Activated CD4-positive, alpha-beta T cell treated with anti-CD3 and anti-CD28 coated beads, Interleukin-2, amount 10 ng/mL, durations not matched to agents 24 days and 14 days (primary cell): ENCODE results near the gene FAM161B. TPM values are rescaled to one million over a fixed set of nuclear protein-coding genes. Genes with fewer than 3 reads are reported as not detected.
"Not testable (repeated sequence)": the region's sequence is repeated elsewhere in the genome, so short reads cannot be mapped to it uniquely, and the experiment has no call there.

Experiments
- DNase-seq: peaks from one replicate; pipeline ENCODE4 v3.0.0; 2022
- H3K27ac Mint-ChIP-seq: one replicate; pipeline ENCODE4 v1.8.0; 2022; ENCODE audit warnings: mild to moderate bottlenecking, mixed read lengths
- H3K27me3 Mint-ChIP-seq: one replicate; pipeline ENCODE4 v1.8.0; 2022; ENCODE audit warnings: mixed read lengths
- H3K36me3 Mint-ChIP-seq: one replicate; pipeline ENCODE4 v1.8.0; 2022; ENCODE audit warnings: low read depth, mild to moderate bottlenecking, mixed read lengths
- H3K4me1 Mint-ChIP-seq: one replicate; pipeline ENCODE4 v1.8.0; 2021; ENCODE audit warnings: mixed read lengths
- H3K4me3 Mint-ChIP-seq: one replicate; pipeline ENCODE4 v1.8.0; 2022; ENCODE audit warnings: mild to moderate bottlenecking, moderate library complexity, mixed read lengths
- H3K9me3 Mint-ChIP-seq: one replicate; pipeline ENCODE4 v1.8.0; 2021; ENCODE audit warnings: mixed read lengths
- intact Hi-C: fragments of 100-400 bp; cut with micrococcal nuclease; formaldehyde crosslinking; loops from one replicate; pipeline ENCODE4 v1.15.1; 2023
- total RNA-seq: library from RNA; stranded (reverse); gene quantifications from 2 replicates; pipeline ENCODE4 v1.2.3, GENCODE V29; 2022

The FAM161B gene
- total RNA-seq, 1 donor from 2014 or later: 0.75 TPM

GRCh38 chr14:73968885-73969284 is 19.0 kb upstream of the FAM161B start:
- H3K4me3 Mint-ChIP-seq: no peak overlapping the region
- H3K27ac Mint-ChIP-seq: no peak overlapping the region
- DNase-seq: no peak
- no peaks in the 10 kb centered on the region for H3K27me3 Mint-ChIP-seq
- no peaks in the 10 kb centered on the region for H3K4me1 Mint-ChIP-seq
- H3K36me3 Mint-ChIP-seq: peaks cover 19% of the 10 kb centered on the region
- H3K9me3 Mint-ChIP-seq: no peaks in the 10 kb centered on the region
- intact Hi-C loops: no loop called here

DNA sequence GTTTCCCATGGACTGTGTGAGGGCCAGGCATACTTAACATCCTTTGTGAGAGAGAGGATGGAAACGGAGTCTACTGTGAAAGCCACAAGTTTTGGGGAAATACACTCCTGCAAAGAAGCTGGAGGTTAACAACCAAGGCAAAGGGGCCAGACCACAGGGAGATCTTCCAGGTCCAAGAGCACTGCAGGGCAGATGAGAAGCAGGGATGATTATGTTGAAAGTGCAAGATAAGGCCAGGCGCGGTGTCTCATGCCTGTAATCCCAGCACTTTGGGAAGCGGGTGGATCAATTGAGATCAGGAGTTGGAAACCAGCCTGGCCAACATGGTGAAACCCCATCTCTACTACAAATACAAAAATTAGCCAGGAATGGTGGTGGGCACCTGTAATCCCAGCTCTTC is 15.3 kb upstream of the FAM161B start:
- intact Hi-C loops: no loop called here
- peaks cover 38% of the 10 kb centered on the region for H3K36me3 Mint-ChIP-seq
- no peak overlapping the region for H3K4me3 Mint-ChIP-seq
- no peak overlapping the region for H3K27ac Mint-ChIP-seq
- DNase-seq: no peak
- no peaks in the 10 kb centered on the region for H3K27me3 Mint-ChIP-seq
- H3K9me3 Mint-ChIP-seq: no peaks in the 10 kb centered on the region
- H3K4me1 Mint-ChIP-seq: no peaks in the 10 kb centered on the region

- intact Hi-C loops: no loop called here
- Mint-ChIP-seq H3K9me3 (no peaks in the 10 kb centered on the region), H3K4me3 (no peak overlapping the region), H3K36me3 (peaks cover 37% of the 10 kb centered on the region), H3K27me3 (no peaks in the 10 kb centered on the region), H3K4me1 (no peaks in the 10 kb centered on the region), H3K27ac (no peak overlapping the region)
- no peak for DNase-seq
These were observed 11.3 kb upstream of the FAM161B start for GRCh38 chr14:73961192-73961591.

- no peaks in the 10 kb centered on the region for H3K27me3 Mint-ChIP-seq
- H3K4me3 Mint-ChIP-seq: no peak overlapping the region
- no peak overlapping the region for H3K27ac Mint-ChIP-seq
- no peaks in the 10 kb centered on the region for H3K4me1 Mint-ChIP-seq
- intact Hi-C loops: no loop called here
- H3K36me3 Mint-ChIP-seq: peaks cover 37% of the 10 kb centered on the region
- no peak for DNase-seq
- H3K9me3 Mint-ChIP-seq: no peaks in the 10 kb centered on the region
These were observed 8.7 kb upstream of the FAM161B start for GRCh38 chr14:73958591-73958990.

GRCh38 chr14:73955674-73956073 is 5.8 kb upstream of the FAM161B start:
- Mint-ChIP-seq H3K27me3 (no peaks in the 10 kb centered on the region), H3K9me3 (no peaks in the 10 kb centered on the region), H3K36me3 (peaks cover 27% of the 10 kb centered on the region), H3K4me1 (peaks cover 7% of the 10 kb centered on the region), H3K27ac (no peak overlapping the region), H3K4me3 (no peak overlapping the region)
- no peak for DNase-seq
- intact Hi-C loops: no loop called here

GRCh38 chr14:73953731-73954130 is 3.8 kb upstream of the FAM161B start:
- intact Hi-C loops: loop anchor here (5.0 kb wide), 1 partner anchor 211 kb away; no protein-coding TSS in a partner anchor
- no peak overlapping the region for H3K4me3 Mint-ChIP-seq
- peaks cover 9% of the 10 kb centered on the region for H3K4me1 Mint-ChIP-seq
- no peak overlapping the region for H3K27ac Mint-ChIP-seq
- DNase-seq: no peak
- no peaks in the 10 kb centered on the region for H3K27me3 Mint-ChIP-seq
- H3K9me3 Mint-ChIP-seq: no peaks in the 10 kb centered on the region
- H3K36me3 Mint-ChIP-seq: peaks cover 16% of the 10 kb centered on the region

DNA sequence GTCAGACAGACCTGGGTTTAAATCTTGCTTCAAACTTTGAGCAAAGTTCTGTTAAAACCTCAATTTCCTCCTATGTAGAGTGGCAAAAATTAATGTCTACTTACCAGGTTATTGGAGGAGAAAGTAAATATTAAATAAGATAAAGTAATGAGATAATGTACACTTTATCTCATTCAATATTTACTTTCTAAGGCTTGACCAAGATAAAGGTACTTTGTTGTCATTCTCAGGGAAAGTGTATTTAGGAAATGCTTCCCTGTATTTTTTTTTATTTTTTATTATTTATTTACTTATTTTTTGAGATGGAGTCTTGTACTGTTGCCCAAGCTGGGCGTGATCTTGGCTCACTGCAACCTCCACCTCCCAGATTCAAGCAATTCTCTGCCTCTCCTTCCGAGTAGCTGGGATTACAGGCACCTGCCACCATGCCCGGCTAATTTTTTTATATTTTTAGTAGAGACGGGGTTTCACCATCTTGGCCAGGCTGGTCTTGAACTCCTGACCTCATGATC is 4.7 kb downstream of the FAM161B start:
- Mint-ChIP-seq H3K27me3 (no peaks in the 10 kb centered on the region), H3K4me3 (no peak overlapping the region), H3K36me3 (no peaks in the 10 kb centered on the region), H3K9me3 (no peaks in the 10 kb centered on the region), H3K27ac (no peak overlapping the region), H3K4me1 (peaks cover 4% of the 10 kb centered on the region)
- DNase-seq: no peak
- intact Hi-C loops: no loop called here

DNA sequence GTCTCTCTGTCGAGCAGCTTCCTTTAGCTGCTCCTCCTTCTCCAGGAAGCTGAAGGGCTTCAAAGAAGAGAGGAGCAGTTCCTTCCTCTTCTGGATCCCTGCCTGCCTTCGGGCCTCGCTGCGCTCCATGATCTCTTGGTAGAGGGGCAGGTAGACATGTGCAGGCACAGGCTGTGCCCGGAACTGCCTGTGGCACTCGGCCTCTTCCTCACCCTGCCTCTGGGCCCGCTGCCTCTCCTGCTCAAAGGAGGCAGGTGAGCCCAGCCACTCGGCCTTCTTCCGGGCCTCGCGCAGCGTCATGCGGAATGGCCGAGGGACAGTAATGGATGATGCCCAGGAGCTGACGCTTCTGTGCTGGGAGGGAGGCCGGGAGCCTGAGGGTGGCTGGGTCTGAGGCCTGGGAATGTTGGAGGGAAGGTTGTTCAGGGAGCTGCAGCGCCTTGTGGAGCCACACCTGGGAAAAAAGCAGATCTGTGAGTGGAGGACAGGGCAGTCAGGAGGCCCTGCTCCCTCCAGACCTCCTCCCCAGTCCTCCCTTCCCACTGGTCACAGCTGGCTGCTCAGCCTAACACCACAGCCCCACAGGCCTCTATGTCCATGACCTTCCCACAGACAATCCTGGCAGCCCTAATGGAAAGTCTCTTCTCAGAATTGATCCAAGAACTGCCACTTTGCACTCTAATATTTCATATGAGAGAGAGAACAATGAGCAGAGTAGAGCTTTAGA is 5.3 kb downstream of the FAM161B start:
- DNase-seq: no peak
- H3K36me3 Mint-ChIP-seq: no peaks in the 10 kb centered on the region
- no peak overlapping the region for H3K27ac Mint-ChIP-seq
- no peaks in the 10 kb centered on the region for H3K27me3 Mint-ChIP-seq
- H3K4me1 Mint-ChIP-seq: peaks cover 2% of the 10 kb centered on the region
- no peaks in the 10 kb centered on the region for H3K9me3 Mint-ChIP-seq
- intact Hi-C loops: no loop called here
- no peak overlapping the region for H3K4me3 Mint-ChIP-seq

DNA sequence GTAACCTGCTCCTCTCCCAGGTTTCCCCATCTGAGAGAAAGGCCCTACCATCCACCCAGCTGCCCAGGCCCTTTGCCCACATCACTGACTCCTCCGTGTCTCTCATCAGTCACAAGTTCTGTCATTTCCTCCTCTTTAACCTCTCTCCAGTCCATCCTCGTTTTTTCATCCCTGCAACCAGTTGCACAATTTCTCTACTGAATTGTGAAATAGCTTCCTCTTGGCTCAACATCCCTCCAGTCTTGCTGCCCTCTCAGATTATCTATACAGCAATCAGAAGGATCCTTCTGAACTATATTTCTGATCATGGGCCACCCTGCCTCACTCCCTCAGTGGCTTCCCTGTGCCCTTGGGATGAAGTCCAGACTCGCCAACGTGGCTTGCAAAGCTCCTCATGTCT is 6.8 kb downstream of the FAM161B start:
- H3K9me3 Mint-ChIP-seq: no peaks in the 10 kb centered on the region
- no peaks in the 10 kb centered on the region for H3K36me3 Mint-ChIP-seq
- no peak for DNase-seq
- intact Hi-C loops: no loop called here
- no peak overlapping the region for H3K27ac Mint-ChIP-seq
- H3K27me3 Mint-ChIP-seq: no peaks in the 10 kb centered on the region
- H3K4me3 Mint-ChIP-seq: no peak overlapping the region
- peaks cover 2% of the 10 kb centered on the region for H3K4me1 Mint-ChIP-seq

DNA sequence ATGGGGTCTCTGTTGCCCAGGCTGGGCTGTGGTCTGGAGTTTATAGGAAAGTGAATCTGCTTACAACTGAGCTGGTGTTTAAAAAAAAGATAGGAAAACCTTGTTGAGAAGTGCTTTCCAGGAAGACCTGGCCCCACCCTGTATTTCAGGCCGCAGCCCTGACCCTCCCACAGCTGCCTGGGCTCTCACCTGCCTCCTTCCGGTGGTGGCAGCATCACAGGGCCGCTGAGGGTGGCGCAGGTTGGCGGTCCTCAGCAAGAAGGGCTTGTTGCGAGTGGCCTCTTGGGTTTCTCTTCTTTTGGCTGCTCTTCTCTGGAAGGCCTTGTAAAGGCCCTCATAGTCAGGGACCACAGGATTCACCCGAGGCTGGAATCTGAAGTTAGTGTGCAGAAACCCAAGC is 7.7 kb downstream of the FAM161B start:
- intact Hi-C loops: no loop called here
- peaks cover 2% of the 10 kb centered on the region for H3K4me1 Mint-ChIP-seq
- no peaks in the 10 kb centered on the region for H3K36me3 Mint-ChIP-seq
- no peaks in the 10 kb centered on the region for H3K9me3 Mint-ChIP-seq
- H3K4me3 Mint-ChIP-seq: no peak overlapping the region
- H3K27me3 Mint-ChIP-seq: no peaks in the 10 kb centered on the region
- H3K27ac Mint-ChIP-seq: no peak overlapping the region
- DNase-seq: no peak

DNA sequence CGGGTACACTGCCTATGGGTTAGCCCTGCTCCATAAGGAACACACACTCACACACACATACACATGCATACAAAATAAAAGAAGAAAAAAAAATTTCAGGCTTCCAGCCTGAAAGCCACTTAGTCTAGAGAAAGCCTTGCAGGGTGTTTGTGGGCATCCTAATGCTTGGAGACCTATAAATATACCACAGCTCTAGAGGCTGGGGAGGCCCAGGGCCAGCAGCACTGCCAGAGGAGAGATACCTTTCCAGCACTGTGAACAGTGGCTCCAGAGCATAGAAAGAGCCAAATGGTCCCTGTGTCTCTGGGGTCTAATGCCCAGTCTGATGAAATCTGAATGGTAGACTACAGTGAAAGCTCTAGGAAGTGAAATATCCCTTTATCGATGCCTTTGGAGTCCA is 12.9 kb downstream of the FAM161B start:
- DNase-seq: no peak

GRCh38 chr14:73936548-73936947 is 13.3 kb downstream of the FAM161B start:
- Mint-ChIP-seq H3K36me3 (peaks cover 25% of the 10 kb centered on the region), H3K9me3 (no peaks in the 10 kb centered on the region), H3K4me3 (no peak overlapping the region), H3K27ac (no peak overlapping the region), H3K4me1 (no peaks in the 10 kb centered on the region), H3K27me3 (no peaks in the 10 kb centered on the region)
- DNase-seq: no peak
- intact Hi-C loops: no loop called here

More for the DNA sequence above, 12.9 kb downstream of the FAM161B start:
- no peak overlapping the region for H3K4me3 Mint-ChIP-seq
- intact Hi-C loops: no loop called here
- peaks cover 21% of the 10 kb centered on the region for H3K36me3 Mint-ChIP-seq
- H3K27me3 Mint-ChIP-seq: no peaks in the 10 kb centered on the region
- H3K4me1 Mint-ChIP-seq: no peaks in the 10 kb centered on the region
- no peak overlapping the region for H3K27ac Mint-ChIP-seq
- H3K9me3 Mint-ChIP-seq: no peaks in the 10 kb centered on the region

DNA sequence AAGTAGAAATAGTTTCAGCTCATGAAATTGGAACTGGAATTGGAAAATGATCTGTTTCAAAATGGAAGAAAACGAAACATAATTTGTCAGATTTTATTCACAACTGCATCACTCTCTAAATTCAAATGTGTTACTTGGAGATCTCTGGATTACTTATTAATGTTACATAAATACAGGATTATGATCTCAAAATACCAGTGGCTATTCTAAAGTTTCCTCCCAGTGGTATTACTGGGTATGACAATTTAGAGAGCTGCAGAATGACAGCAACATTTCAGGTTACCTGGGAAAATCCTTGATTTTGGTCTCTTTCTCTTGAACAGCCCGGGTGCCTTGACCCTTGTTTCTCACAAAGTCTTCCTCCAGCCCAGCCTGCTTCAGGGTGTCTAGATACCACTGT is 14.2 kb downstream of the FAM161B start:
- intact Hi-C loops: no loop called here
- Mint-ChIP-seq H3K4me1 (no peaks in the 10 kb centered on the region), H3K27ac (no peak overlapping the region), H3K4me3 (no peak overlapping the region), H3K36me3 (peaks cover 30% of the 10 kb centered on the region), H3K9me3 (no peaks in the 10 kb centered on the region), H3K27me3 (no peaks in the 10 kb centered on the region)
- no peak for DNase-seq

DNA sequence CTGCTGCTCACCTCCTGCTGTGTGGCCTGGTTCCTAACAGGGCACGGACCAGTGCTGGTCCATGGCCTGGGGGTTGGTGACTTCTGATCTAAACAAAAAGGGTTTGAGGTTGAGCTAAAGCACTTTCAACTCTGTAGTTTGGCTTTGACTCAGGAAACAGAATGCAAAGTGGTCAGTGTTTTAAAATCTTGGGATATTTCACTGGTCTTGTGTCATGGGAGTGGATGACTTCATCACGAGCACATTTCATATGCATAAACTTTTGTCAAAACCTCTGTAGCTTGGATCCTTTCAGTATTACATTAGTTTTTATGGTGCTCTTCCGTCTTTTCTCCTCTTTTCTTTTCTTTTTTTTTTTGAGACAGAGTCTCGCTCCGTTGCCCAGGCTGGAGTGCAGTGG is 25.6 kb downstream of the FAM161B start:
- no peak overlapping the region for H3K4me3 Mint-ChIP-seq
- H3K27me3 Mint-ChIP-seq: no peaks in the 10 kb centered on the region
- H3K9me3 Mint-ChIP-seq: no peaks in the 10 kb centered on the region
- peaks cover 70% of the 10 kb centered on the region for H3K36me3 Mint-ChIP-seq
- intact Hi-C loops: no loop called here
- no peaks in the 10 kb centered on the region for H3K4me1 Mint-ChIP-seq
- peak overlapping the region; percentile 24 for H3K27ac Mint-ChIP-seq
- DNase-seq: no peak

- H3K4me1 Mint-ChIP-seq, H3K4me3 Mint-ChIP-seq, H3K27ac Mint-ChIP-seq, H3K9me3 Mint-ChIP-seq, H3K27me3 Mint-ChIP-seq, intact Hi-C loops, DNase-seq: not testable (repeated sequence)
- peaks cover 48% of the 10 kb centered on the region for H3K36me3 Mint-ChIP-seq
These were observed 30.4 kb downstream of the FAM161B start for GRCh38 chr14:73919457-73919856.
